H1 (cell line): ENCODE results near the gene MBNL2. TPM values are rescaled to one million over a fixed set of nuclear protein-coding genes. Genes with fewer than 3 reads are reported as not detected.

Source experiments
- CTCF ChIA-PET: fragments of 300-600 bp; sonication (Branson Sonifier 250); formaldehyde crosslinking; loops from one replicate; lab custom pipeline; 2021; ENCODE audit not compliant: partially characterized antibody; lab: Charles Lee
- POLR2A ChIA-PET: fragments of 300-600 bp; sonication (Branson Sonifier 250); formaldehyde crosslinking; loops from one replicate; lab custom pipeline; 2021; ENCODE audit warnings: inconsistent platforms; ENCODE audit not compliant: partially characterized antibody; lab: Charles Lee
- DNase-seq, 2 experiments: peaks; one replicate each; pipeline versions ENCODE4 v3.0.0 to v3.0.0-alpha.2; 2010 to 2022; ENCODE audit warnings: low spot score in 2 of 2, low read depth in 1 of 2, mixed read lengths in 1 of 2
- FAIRE-seq: peaks from 2 replicates; lab custom pipeline; 2011; peaks lifted over from hg19 to GRCh38; lab: Jason Lieb, UNC
- H2AFZ ChIP-seq: 2 replicates; pipeline ENCODE4 v1.8.1; 2012; ENCODE audit warnings: low read length, inconsistent platforms
- H2AK5ac ChIP-seq: 2 replicates; pipeline ENCODE4 v1.6.1; 2013; ENCODE audit warnings: low read depth, low read length
- H2BK120ac ChIP-seq: replicated peaks from 2 replicates; pipeline ENCODE3; 2013; ENCODE audit warnings: low read depth, low read length, inconsistent platforms
- H2BK12ac ChIP-seq: 2 replicates; pipeline ENCODE4 v1.6.1; 2013; ENCODE audit warnings: low read depth, low read length
- H2BK15ac ChIP-seq: 2 replicates; pipeline ENCODE4 v1.6.1; 2013; ENCODE audit warnings: low read length
- H2BK20ac ChIP-seq: 2 replicates; pipeline ENCODE4 v1.6.1; 2013; ENCODE audit warnings: low read length
- H2BK5ac ChIP-seq: 2 replicates; pipeline ENCODE4 v1.6.1; 2013; ENCODE audit warnings: low read depth, low read length
- H3K14ac ChIP-seq: 2 replicates; pipeline ENCODE4 v1.6.1; 2013; ENCODE audit warnings: inconsistent platforms; ENCODE audit not compliant: insufficient read length
- H3K18ac ChIP-seq: 2 replicates; pipeline ENCODE4 v1.6.1; 2013; ENCODE audit warnings: low read length; ENCODE audit errors: extremely low read depth
- H3K23ac ChIP-seq: 2 replicates; pipeline ENCODE4 v1.6.1; 2013; ENCODE audit warnings: inconsistent platforms; ENCODE audit not compliant: insufficient read length
- H3K23me2 ChIP-seq: 2 replicates; pipeline ENCODE4 v1.6.1; 2013; ENCODE audit warnings: low read depth, low read length
- H3K27ac ChIP-seq: 2 replicates; pipeline ENCODE4 v1.6.1; 2011; ENCODE audit warnings: low read depth, low read length, inconsistent platforms
- H3K27me3 ChIP-seq, 4 experiments: replicated peaks in 1 of 4; 1 replicate in 1 of 4; 2 replicates in 3 of 4; pipeline versions ENCODE4 v1.6.1 to v1.8.1; 2011 to 2013; ENCODE audit warnings: low read length in 3 of 4, mild to moderate bottlenecking in 3 of 4, inconsistent platforms in 2 of 4, mixed read lengths in 2 of 4, moderate library complexity in 1 of 4; ENCODE audit not compliant: control insufficient read depth in 3 of 4, insufficient read depth in 3 of 4; ENCODE audit errors: extremely low read depth in 1 of 4
- H3K36me3 ChIP-seq, 4 experiments: 2 replicates each; pipeline versions ENCODE4 v1.6.1 to v1.8.1; 2011 to 2013; ENCODE audit warnings: mild to moderate bottlenecking in 4 of 4, low read length in 3 of 4, moderate library complexity in 2 of 4, control low read depth in 1 of 4, inconsistent platforms in 1 of 4; ENCODE audit not compliant: insufficient read depth in 4 of 4, control insufficient read depth in 2 of 4
- H3K4ac ChIP-seq: replicated peaks from 2 replicates; pipeline ENCODE3; 2013; ENCODE audit warnings: low read length, low read depth, mixed read lengths, inconsistent platforms; ENCODE audit not compliant: insufficient read length
- H3K4me1 ChIP-seq, 4 experiments: replicated peaks in 1 of 4; 1 replicate in 1 of 4; 2 replicates in 3 of 4; pipeline versions ENCODE4 v1.6.1 to v1.8.1; 2011 to 2013; ENCODE audit warnings: low read length in 3 of 4, inconsistent platforms in 2 of 4, mixed read lengths in 1 of 4; ENCODE audit not compliant: insufficient read depth in 4 of 4, control insufficient read depth in 3 of 4
- H3K4me2 ChIP-seq, 2 experiments: 2 replicates each; pipeline versions ENCODE4 v1.6.1 to v1.8.1; 2011 to 2013; ENCODE audit warnings: low read depth in 2 of 2, low read length in 2 of 2, control low read depth in 1 of 2, inconsistent platforms in 1 of 2, mild to moderate bottlenecking in 1 of 2; ENCODE audit not compliant: insufficient read depth in 1 of 2
- H3K4me3 ChIP-seq, 4 experiments: fragments of 200-600, 300-600 bp in 1 of 4; sonication (generic), shearing (Covaris generic), sonication (Bioruptor Twin) in 1 of 4; 2 replicates each; pipeline versions ENCODE4 v1.5.1 to v1.8.1; 2011 to 2016; ENCODE audit warnings: low read length in 4 of 4, low read depth in 3 of 4, control low read depth in 2 of 4, inconsistent platforms in 2 of 4, mild to moderate bottlenecking in 2 of 4, mixed read lengths in 1 of 4, moderate library complexity in 1 of 4; ENCODE audit not compliant: insufficient read depth in 2 of 4; ENCODE audit errors: extremely low read depth in 1 of 4
- H3K56ac ChIP-seq: replicated peaks from 2 replicates; pipeline ENCODE3; 2013; ENCODE audit warnings: low read depth, mild to moderate bottlenecking, mixed read lengths, low read length, inconsistent platforms; ENCODE audit not compliant: insufficient read length
- H3K79me1 ChIP-seq: 2 replicates; pipeline ENCODE4 v1.6.1; 2013; ENCODE audit warnings: low read depth, low read length, control low read depth
- H3K79me2 ChIP-seq, 2 experiments: 2 replicates each; pipeline versions ENCODE4 v1.6.1 to v1.8.1; 2012 to 2013; ENCODE audit warnings: low read length in 2 of 2, mild to moderate bottlenecking in 2 of 2, inconsistent platforms in 1 of 2; ENCODE audit not compliant: insufficient read depth in 2 of 2, control insufficient read depth in 1 of 2
- H3K9ac ChIP-seq, 4 experiments: replicated peaks in 1 of 4; 1 replicate in 1 of 4; 2 replicates in 3 of 4; pipeline versions ENCODE4 v1.6.1 to v1.8.1; 2011 to 2013; ENCODE audit warnings: low read depth in 3 of 4, low read length in 3 of 4, control low read depth in 2 of 4, mild to moderate bottlenecking in 2 of 4, moderate library complexity in 2 of 4, inconsistent platforms in 1 of 4; ENCODE audit errors: extremely low read depth in 1 of 4
- H3K9me3 ChIP-seq, 2 experiments: 2 replicates each; pipeline versions ENCODE4 v1.6.1 to v1.8.1; 2012 to 2013; ENCODE audit warnings: mild to moderate bottlenecking in 2 of 2, moderate library complexity in 2 of 2, control low read depth in 1 of 2, inconsistent platforms in 1 of 2, low read depth in 1 of 2, low read length in 1 of 2, mixed read lengths in 1 of 2; ENCODE audit not compliant: insufficient read depth in 2 of 2
- H4K20me1 ChIP-seq, 2 experiments: replicated peaks in 1 of 2; 2 replicates each; pipeline versions ENCODE3 to v1.8.1; 2011 to 2013; ENCODE audit warnings: inconsistent platforms in 2 of 2, low read length in 2 of 2, mild to moderate bottlenecking in 1 of 2; ENCODE audit not compliant: insufficient read depth in 2 of 2, control insufficient read depth in 1 of 2
- H4K5ac ChIP-seq: 2 replicates; pipeline ENCODE4 v1.6.1; 2013; ENCODE audit warnings: low read length, low read depth, mixed read lengths, inconsistent platforms; ENCODE audit not compliant: insufficient read length
- H4K8ac ChIP-seq: 2 replicates; pipeline ENCODE4 v1.8.0; 2013; ENCODE audit warnings: mild to moderate bottlenecking, moderate library complexity, low read length, inconsistent platforms; ENCODE audit not compliant: insufficient read depth; ENCODE audit errors: extremely low read depth
- H4K91ac ChIP-seq: replicated peaks from 2 replicates; pipeline ENCODE3; 2013; ENCODE audit warnings: low read length, mixed read lengths, inconsistent platforms; ENCODE audit not compliant: insufficient read length
- ATF2 ChIP-seq: IDR thresholded peaks from 2 replicates; pipeline ENCODE4 v1.6.1; 2012; ENCODE audit warnings: low read length, inconsistent platforms
- CBX5 ChIP-seq: fragments of 300-800, 300-1000 bp; sonication (generic); IDR thresholded peaks from 2 replicates; pipeline ENCODE4 v1.7.1; 2016; ENCODE audit warnings: antibody characterized with exemption, low read length, low read depth
- CHD1 ChIP-seq: IDR thresholded peaks from 2 replicates; pipeline ENCODE4 v1.6.1; 2012; ENCODE audit warnings: low read depth, low read length, improper control_type of control experiment
- E2F6 ChIP-seq: IDR thresholded peaks from 2 replicates; pipeline ENCODE4 v1.6.1; 2012; ENCODE audit warnings: inconsistent platforms
- NANOG ChIP-seq: IDR thresholded peaks from 2 replicates; pipeline ENCODE4 v1.6.1; 2011; ENCODE audit warnings: low read length, low read depth, mild to moderate bottlenecking, inconsistent platforms; ENCODE audit not compliant: insufficient read depth, poor library complexity, severe bottlenecking
- POU5F1 ChIP-seq: IDR thresholded peaks from 2 replicates; pipeline ENCODE4 v1.6.1; 2011; ENCODE audit warnings: low read depth, mild to moderate bottlenecking, low read length, moderate library complexity
- TCF12 ChIP-seq: IDR thresholded peaks from 2 replicates; pipeline ENCODE4 v1.6.1; 2011; ENCODE audit warnings: low read depth, mild to moderate bottlenecking, low read length
- polyA plus RNA-seq, 7 experiments: library from polyadenylated mRNA; depleted of rRNA in 3 of 7; stranded (reverse) in 5 of 7; unstranded in 2 of 7; fragments of >200 nt in 5 of 7; fragments of 200-250 nt in 2 of 7; gene quantifications; 1 replicate in 5 of 7; 2 replicates in 1 of 7; 4 replicates in 1 of 7; pipeline versions ENCODE4 v1.2.1 to v1.2.3, GENCODE V29; 2011 to 2013; ENCODE audit warnings: missing spikeins in 2 of 7, mixed read lengths in 2 of 7
- total RNA-seq: library from RNA; stranded (reverse); fragmentation: NEBNext Ultra II Directional; extraction: Animal tissue kit (Norgen Biotek cat#: 25700); gene quantifications from 2 replicates; pipeline ENCODE4 v1.2.1, GENCODE V29; 2021

Gene MBNL2
- total and polyA plus RNA-seq, 2 of the 8 experiments (the other 6 are each of a cell fraction or from before 2014, with no cell fraction given): 1.0 to 2.6 TPM

DNA sequence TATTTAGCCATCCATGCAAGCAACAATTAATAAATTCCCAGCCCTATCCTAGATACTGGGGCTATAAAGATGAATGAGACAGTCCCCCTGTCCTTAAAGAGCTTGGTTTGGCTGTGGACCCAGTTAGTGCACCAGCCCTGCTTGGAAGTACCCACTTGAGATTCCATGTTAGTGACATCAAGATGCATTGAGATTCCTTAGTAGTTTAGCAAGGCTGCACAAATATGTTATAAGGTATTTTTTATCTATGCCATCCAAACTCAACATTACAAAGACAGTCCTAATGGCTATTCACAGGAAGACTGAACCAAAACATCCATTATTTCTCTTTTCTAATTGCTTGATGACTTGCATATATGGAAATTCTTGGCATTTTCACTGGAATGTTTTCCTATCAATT lies 163.0 kb downstream of the MBNL2 start:
- Histone ChIP-seq H3K4me3 (no peak overlapping the region), H3K27ac (no peak overlapping the region), H2BK5ac (no peak overlapping the region), H4K20me1 (no peaks in the 10 kb centered on the region), H3K79me1 (no peaks in the 10 kb centered on the region), H3K4ac (no peak overlapping the region), H4K5ac (no peak overlapping the region), H3K18ac (no peak overlapping the region), H4K91ac (no peak overlapping the region), H2AK5ac (no peak overlapping the region), H3K36me3 (no peaks in the 10 kb centered on the region), H4K8ac (no peak overlapping the region), H3K9me3 (no peaks in the 10 kb centered on the region), H3K79me2 (no peaks in the 10 kb centered on the region), H2AFZ (no peak overlapping the region), H3K23me2 (no peaks in the 10 kb centered on the region), H2BK120ac (no peak overlapping the region), H3K27me3 (no peaks in the 10 kb centered on the region), H2BK15ac (no peak overlapping the region), H3K9ac (no peak overlapping the region), H3K23ac (no peak overlapping the region), H3K14ac (no peak overlapping the region), H3K56ac (no peak overlapping the region), H2BK20ac (no peak overlapping the region), H3K4me1 (no peaks in the 10 kb centered on the region), H2BK12ac (no peak overlapping the region), H3K4me2 (no peak overlapping the region)
- DNase-seq: no peak
- ChIA-PET CTCF (interaction anchor here (0.6 to 1.0 kb wide), 3 partner anchors 21 to 203 kb away, joined by 3 to 4 read pairs (median 4); no protein-coding TSS in a partner anchor), POLR2A (no interaction called here)
- FAIRE-seq: no peak
- TF ChIP-seq CHD1 (no peak), CBX5 (no peak), NANOG (no peak), POU5F1 (no peak), ATF2 (no peak), TCF12 (no peak), E2F6 (no peak)
